Stimulated activated CD4-positive, alpha-beta T cell treated with anti-CD3 and anti-CD28 coated beads, TNF-alpha, amount 100 ng/mL, for 1 hour (primary cell): Measurements from ENCODE around the gene FZD10.

ENCODE experiments used
- DNase-seq, 3 donors: peaks; one replicate each; pipeline ENCODE4 v3.0.0-alpha.2; 2020; ENCODE audit warnings: low read depth in 3 of 3, low spot score in 1 of 3

FZD10 gene

DNA sequence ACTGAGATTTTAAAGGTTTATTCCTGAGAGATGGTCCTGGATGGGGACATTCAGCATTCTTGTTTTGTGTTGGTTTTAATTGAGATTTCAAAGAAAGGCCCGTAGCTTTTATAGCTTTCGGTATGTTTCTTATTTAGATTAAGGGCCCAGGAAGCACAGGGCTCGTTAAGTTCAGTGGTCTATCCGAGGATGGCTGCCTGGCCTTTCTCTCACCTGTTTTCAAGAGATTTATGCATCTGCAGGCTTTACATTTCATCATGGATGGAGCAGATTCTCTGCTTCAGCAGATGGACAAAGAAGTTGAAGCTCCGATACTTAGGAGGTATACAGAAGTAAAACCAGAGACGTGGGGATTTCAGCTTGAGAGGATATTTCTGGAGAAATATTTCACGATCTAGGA is 16.0 kb downstream of the FZD10 start:
- DNase-seq = no peak

DNA sequence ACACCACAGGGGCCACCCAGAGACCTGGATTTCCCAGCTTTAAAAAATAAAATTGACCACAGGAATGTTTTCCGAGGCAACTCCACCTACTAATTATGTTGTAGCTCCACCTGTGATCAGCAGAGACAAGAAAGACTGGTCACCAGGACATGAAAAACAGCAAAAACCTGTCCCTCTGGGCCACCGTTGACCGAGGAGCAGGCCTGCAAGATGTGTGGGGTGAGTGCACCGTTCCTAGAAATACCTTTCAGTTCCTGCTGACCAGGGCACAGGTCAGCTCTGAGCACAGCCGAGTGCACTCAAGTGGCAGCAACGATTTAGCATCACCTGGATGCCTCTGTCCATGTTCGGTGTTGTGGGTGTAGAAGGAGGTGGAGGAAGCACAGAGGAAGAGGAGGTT is 16.9 kb downstream of the FZD10 start:
- DNase-seq = no peak

DNA sequence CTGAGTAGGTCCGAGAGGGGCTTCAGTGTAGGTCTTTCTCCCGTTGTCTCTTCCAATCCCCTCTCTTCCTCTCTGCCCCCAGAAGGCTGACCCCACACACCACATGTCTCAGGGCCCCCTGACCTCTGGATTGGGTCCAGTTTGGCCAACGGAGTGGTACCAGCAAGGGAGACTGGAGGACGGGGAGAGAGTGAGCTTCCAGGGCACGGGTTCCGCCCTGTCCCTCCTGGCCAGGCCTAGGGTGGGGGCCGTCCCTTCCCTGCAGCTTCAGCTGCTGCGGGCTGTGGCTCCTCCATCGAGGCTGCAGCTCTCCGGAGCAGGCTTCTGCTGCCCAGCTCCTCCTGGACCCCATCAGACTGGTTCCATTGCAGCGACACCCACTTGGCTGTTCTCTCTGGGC is 17.4 kb downstream of the FZD10 start:
- DNase-seq = no peak

DNA sequence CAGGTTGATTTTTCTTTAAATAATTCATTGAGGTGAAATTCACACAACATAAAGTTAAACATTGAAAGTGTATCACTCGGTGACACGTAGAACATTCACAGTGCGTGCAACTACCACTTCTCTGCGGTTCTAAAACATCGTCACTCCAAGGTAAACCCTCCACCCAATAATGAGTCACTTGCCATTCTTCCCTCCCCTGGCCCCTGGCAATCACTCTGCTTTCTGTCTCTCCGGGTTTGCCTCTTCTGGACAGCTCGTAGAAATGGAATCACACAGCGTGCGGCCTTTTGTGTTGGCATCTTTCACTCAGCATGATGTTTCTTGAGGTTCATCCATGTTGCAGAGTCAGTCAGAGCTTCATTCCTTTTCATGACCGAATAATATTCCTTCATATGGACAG is 18.9 kb downstream of the FZD10 start:
- DNase-seq = no peak

DNA sequence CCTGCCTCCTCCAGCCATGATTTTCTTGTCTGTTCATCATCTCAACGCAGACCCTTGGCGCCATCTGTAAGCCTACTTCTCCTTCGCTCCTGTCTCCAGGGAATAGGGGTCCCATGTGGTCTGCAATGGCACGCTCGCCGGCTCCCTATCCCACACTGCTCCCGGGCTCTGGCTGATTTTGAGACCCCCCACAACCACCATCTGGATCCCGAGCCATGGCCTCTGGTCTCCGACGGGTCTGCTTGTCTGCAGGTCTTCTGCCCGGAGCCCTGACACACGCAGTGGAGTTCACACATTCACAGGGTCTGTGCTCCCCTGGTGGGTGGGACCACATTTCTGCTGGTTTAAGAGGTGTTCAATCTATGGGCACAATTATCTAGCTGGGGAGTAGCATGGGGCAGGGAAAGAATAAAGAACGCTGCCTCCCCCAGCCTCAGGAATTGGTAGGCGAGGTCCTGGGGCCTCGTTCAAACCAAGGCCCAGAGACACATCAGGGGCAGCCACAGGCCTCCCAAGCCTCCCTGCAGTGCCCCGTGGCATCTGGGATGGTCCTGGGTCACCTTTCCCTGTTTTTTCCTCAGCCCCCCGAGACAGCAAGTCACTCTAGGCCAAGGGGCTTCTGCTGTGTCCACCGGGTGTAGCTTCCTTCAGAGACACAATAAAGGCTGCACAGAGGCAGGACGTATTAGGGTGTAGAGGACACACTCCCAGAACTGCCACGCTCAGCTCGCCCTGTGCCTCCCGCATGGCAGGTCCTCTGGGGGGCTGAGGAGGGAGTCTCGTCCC is 21.5 kb downstream of the FZD10 start:
- no peak for DNase-seq

DNA sequence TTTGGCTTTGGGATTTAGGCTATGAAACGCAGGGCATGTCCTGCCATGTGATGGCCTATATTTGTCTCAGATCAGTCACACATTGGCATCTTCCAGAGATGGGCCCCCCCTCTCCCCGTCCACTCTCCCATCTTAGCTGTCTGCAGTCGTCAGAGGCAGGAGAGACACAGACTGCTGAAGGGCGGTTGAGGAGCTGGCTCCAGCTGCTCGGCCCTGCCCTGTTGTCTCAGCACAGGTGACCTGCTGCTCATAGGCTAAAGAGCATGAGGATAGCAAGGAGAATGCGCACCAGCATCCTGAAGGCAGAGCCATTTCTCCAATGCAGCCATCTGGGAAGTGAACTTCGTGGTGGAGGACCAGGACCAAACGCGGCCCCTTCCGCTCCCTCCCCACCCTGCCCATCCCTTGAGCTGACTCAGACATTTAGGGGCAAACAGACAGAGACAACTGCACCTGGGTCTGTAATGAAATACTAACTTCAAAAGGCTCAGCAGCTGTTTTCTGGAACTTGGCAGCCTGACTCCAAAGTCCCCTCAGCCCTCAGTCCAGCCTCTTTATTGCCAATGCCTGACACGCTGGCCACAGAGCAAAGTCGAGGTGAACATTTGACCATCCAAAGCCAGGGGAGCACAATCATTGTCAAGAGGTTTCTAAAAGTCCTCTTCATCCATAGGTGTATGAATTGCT is 22.3 kb downstream of the FZD10 start:
- no peak for DNase-seq

DNA sequence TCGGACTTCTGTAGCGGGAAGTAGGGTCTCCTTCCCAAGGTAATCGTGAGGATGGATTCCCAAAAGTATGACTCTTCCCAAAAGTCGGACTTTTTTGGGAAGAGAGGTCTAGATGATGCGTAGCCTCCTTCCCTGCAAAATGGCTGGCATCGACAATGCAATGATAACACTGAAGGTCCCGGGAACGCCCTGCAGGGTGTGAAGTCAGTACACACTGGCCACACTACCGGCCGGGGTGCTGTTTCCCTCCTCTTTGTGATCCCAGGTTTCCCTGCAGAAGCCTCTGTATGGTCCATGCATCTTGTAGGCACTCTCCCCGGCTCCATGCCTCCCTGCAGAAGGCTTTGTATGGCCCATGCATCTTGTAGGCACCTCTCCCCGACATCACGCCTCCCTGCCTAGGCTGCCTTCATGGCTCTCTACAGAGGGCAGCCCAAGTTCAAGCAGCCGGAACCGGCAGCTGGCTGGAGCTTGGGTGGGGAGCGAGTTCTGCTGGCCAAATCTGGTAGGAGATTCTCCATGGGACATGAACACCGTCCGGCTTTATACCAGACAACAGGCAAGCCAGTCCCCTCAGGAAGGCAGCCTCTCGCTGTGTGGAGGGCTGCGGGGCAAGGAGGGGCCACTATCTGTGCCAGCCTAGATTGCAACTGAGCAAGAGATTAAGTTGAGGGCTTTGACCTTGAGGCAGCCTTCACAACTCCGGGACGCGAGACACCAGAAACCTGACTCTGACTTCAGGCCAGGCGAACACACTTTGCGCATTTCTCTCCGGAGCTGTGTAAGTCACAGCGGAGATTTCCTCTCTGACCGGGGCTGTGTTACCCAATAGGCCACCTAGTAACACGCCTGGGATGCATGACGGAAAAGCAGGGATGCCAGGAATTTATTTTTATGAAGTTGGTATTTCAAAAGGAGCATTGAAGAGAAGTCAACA is 23.5 kb downstream of the FZD10 start:
- no peak for DNase-seq

DNA sequence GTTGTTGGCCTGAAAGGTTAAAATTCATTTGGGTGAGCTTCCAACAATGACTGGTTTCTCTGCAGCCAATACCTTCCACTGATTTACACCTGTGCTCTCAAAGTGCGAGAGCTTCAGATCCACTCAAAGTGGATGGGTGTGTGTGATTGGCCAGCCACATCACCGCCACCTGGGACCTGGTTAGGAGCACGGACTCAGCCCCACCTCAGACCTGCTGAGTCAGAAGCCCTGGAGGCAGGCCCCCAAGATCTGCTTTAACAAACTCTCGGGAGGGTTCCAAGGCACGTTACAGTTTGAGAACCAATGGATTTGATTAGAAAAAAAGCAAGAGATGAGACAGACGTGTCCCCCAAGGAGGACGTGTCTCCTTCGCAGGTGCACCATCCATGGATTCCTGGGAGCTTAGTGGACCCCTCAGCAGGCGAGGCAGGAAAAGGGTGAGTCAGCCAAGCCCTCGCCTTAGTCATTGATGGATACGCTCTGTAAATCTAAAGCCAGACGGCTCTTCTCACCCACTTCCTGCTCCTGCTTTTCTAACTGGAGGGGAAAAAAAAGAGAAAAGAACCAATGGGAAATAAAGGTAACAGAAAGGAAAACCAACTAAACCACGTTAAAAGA is 24.5 kb downstream of the FZD10 start:
- no peak for DNase-seq

DNA sequence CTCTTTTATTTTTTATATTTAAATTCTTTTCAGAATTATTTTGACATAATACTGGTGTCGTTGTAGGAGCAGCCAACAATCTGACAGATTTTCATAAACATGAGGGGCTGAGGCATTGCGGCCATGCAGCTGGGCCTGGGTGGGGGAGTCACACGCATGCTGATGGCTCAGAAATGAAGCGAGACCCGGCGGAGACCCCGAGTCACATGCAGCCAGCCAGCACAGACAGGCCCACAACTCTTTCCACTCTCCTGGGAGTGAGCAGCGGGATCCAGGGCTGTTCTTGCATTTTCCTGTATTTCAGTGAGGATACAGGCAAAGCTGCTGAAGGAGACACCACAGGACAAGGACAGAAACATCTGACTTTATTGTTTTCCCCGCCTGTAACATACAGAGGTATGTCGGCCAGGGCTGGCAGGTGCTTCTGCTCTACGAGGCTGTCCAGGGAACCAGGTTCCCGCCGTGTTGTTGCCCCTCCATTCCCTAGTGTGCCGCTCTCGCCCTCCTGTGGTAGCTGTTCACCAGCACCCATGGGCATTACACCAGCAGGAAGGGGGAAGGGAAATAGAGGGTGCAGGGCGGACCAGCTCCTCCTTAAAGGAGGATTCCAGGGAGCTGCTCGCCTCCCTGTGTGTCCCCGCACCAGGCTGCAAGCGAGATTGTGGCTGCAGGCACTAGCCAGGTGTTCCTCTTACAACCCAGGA is 30.5 kb downstream of the FZD10 start:
- no peak for DNase-seq

DNA sequence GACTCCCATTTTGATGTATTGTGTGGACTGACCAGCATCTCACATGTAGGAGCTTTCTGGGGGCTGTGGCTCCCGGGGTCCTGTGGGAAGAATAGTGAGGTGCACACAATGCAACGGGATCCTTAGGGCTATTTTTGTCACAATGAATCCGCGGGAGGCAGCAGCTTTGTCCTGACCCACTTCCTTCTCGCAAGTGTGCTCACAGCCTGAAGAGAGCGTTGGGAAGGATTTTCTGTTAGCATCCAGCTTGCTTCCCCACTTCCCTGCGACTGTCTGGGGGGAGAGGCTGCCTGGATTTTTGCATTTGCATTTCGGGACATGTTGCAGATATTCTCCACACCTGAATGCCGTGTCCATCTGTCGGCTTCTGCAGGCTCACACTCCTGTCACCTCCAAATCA is 31.9 kb downstream of the FZD10 start:
- no peak for DNase-seq

DNA sequence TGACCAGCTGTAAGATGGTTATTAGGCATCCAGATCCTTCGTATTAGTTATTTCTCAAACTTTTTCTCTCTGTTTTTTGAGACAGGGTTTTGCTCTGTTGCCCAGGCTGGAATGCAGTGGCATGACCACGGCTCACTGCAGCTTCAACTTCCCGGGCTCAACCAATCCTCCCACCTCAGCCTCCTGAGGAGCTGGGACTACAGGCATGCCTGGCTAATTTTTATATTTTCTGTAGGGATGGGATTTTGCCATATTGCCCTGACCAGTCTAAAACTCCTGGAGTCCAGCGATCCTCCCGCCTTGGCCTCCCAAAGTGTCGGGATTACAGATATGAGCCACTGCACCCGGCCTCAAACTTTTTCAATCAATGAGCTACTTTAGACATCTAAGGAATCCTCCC is 33.1 kb downstream of the FZD10 start:
- no peak for DNase-seq

DNA sequence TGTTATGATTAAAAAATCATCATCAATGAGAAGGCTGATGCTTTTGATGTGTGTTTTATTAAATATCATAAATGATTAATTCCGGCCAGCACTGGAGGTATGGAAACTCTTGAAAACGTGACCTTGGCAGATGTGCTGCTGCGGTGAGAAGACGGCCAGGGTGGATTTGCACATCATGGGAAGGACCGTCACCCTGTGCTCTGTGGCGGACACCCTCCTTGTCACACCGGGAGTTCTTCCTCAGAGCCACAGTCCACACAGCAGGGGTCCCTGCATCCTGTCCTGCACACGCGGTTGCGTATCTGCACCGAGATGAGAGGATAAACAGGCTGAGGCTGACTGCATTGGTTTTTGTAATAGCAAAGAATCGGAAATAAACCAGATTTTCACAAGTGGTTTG is 33.5 kb downstream of the FZD10 start:
- no peak for DNase-seq

DNA sequence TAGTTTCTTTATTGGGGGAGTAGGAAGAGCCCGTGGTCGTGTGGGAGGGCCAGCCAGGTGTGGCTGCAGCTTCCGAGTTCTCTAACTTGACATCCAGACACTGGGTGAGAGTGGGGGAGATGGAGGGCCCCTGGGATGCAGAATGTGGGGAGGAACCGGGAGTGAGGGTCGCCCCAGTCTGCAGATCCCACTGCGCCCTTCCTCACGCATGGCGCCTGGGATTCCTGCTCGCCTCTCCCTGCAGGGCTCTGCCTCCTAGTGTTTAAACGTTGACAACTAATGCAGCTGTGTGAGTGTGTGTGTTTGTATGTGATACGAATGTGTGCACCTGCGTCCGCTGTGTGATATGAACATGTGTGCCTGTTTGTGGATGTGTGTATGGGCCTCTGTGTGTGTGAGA is 34.6 kb downstream of the FZD10 start:
- DNase-seq = no peak

DNA sequence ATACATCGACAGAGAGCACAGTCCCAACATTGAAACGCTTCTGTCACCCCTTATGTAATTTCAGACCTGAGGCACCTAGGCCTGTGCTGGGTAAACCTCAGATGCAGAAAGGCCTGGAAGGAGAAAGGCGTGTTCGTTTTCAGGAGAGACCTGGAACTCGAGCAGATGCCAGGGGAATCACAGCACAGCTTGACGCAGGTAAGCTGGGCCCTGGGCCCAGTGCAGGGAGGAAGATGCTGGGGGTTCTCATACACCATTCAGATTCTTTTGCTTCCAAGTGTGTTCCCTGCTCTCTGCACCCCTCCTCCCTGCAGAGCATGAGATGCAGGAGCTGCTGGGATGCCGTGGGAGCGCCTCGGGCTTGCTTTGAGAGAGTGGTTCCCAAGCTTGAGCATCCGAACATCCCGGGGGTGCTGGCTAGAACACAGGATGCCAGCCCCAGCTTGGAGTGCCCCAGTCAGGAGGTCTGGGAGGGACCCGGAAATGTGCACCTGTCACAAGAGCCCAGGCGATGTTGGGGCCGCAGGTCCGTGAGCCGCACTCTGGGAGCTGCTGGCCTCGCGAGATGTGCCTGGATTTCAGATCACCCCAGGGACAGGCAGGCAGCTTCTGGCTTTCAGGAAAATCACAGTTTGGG is 35.9 kb downstream of the FZD10 start:
- DNase-seq = no peak

DNA sequence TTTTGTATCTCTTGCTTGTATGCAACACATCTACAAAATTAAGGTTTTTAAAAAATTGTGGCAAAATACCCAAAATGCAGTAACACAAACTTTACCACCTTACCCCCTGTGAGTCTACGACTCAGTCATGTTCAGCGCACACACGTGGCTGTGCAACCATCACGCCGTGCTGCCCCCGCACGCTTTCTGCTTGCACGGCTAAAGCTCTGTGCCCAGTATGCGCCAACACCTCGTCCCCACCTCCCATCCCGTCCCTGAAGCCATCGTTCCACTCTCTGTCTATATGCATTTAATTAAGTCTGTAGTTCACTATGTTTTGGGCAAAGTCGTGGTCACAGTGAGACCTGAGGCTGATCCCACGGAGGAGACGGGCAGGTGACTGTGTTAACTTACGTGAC is 36.4 kb downstream of the FZD10 start:
- DNase-seq = no peak

DNA sequence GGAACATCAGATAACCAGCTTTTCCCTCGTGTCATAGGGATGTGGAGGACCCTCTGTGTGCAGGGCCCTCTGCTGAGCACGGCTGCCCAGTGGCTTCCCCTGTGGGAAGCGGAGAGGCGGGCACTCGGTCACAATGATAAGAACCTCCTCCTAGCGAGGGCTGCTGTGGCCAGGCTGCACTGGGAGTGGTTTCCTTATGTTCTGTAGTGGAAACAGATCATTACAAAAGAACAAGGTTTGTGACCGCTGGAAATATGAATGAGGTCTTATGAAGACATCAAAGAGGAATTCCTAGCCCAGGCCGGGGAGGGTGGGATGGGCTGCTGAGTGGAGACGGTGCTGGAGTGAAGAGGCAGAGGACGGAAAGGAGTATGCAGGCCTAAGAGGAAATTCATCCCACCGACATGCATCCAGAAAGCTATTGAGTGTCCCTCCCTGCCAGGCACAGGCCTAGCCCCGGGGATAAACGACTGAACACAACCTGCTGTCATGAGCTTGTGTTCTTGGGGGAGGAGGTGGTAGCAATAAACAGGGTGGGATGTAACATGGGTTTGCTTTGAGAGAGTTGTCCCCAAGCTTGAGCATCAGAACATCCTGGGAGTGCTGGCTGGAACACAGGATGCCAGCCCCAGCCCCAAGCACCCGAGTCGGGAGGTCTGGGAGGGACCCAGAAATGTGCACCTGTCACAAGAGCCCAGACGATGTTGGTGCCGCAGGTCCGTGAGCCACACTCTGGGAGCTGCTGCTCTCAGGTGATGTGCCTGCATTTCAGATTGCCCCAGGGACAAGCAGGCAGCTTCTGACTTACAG is 37.5 kb downstream of the FZD10 start:
- no peak for DNase-seq

DNA sequence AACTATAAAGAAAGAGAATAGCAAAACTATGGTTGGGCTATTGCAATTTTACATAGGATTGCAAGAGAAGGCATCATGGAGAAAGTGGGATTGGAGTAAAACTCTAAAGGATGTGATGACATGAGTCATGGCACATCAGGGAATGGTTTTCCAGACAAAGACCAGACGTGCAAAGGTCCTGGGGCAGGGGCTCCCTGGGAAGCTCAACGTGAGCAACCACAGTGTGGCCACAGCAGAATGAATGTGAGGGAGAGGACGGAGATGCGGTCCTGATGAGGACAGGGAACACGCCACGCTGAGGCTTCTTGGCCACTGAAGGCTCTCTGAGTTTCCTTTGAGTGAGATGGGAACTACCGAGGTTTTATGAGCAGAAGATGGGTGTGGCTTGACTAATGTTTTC is 38.2 kb downstream of the FZD10 start:
- DNase-seq = no peak

DNA sequence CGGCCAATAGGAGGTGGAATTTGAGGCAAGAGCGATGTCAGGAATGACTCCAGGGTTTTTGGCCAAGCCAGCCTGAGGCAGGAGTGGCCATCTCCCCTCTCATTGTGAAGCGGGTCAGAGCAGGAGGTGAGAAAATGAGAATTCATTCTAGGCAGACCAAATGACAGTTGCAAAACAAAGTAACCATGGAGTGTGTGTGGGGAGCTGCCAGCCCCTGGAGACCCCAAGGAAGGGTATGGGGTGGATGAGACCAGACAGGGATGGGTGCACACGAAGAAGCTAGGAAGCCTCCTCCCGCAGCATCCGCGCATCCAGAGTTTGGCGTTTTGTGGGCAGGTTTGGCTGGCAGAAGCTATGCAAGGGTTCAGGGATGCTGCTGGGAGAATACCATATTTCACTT is 38.8 kb downstream of the FZD10 start:
- DNase-seq = no peak

DNA sequence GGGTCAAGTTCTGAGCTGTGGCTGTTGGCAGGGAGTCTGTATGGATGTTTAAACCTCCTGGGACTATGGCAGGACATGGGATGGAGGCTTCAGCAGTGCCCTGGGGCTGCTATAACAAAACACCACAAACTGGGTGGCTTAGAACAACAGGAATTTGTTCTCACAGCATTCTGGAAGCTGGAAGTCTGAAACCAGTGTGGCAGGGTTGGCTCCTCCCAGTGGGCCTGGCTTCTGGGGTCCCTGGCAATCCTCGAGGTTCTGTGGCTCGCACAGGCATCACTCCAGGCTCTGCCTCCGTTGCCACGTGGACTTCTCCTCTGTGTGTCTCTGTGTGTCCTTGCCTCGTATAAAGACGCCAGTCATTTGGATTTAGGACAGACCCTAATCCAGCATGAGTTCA is 39.9 kb downstream of the FZD10 start:
- no peak for DNase-seq

DNA sequence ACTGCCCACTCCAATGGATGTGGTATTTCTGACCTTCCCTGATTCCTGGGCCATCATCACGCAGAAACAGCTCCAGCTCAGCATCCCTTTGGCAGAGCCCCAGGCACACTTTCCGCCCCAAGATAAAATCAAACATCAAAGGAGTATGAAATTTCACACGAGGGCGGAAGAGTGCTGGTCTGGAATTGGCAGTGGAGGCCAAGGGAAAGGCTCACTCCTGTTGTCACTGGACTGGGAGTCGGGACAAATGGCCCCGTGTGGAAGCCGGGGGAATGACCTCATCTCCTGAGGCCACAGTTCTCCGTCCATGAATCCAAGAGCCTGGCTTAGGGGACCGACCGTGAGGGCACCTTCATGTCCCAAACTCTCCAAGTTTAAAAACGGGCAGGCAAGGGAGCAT is 40.9 kb downstream of the FZD10 start:
- DNase-seq = no peak
